ENCODE measurements around the gene C17orf67. TPM values are rescaled to one million over a fixed set of nuclear protein-coding genes. Genes with fewer than 3 reads are reported as not detected.

C17orf67 gene
- total RNA-seq, 1 experiment from 2014 or later, result 4.6 TPM

GRCh38 chr17:56744721-56745120 is 89.0 kb downstream of the C17orf67 start:
- H3K9me3 Mint-ChIP-seq (ENCODE audit: low read depth, unreplicated experiment), result no peaks in the 10 kb centered on the region
- peaks cover 75% of the 10 kb centered on the region for H3K27me3 Mint-ChIP-seq (ENCODE audit: unreplicated experiment)
- H3K4me1 Mint-ChIP-seq (ENCODE audit: low read depth, unreplicated experiment), result no peaks in the 10 kb centered on the region
- intact Hi-C loops (cut with micrococcal nuclease; ENCODE audit: unreplicated experiment), result no loop called here
- H3K4me3 Mint-ChIP-seq (ENCODE audit: low read depth, unreplicated experiment), result no peak overlapping the region
- CTCF ChIA-PET, result no interaction called here
- no peak for TF ChIP-seq CTCF (IDR thresholded peaks at IDR 0.05; ENCODE audit: unreplicated experiment)
- no peaks in the 10 kb centered on the region for H3K36me3 Mint-ChIP-seq (ENCODE audit: insufficient read depth, unreplicated experiment)
- DNase-seq, result no peak
- H3K27ac Mint-ChIP-seq (ENCODE audit: unreplicated experiment), result no peak overlapping the region
- BruUV-seq (replicated peaks), result no TSS peak

- CTCF ChIA-PET, result no interaction called here
- DNase-seq, result no peak
- Mint-ChIP-seq H3K9me3 (ENCODE audit: low read depth, unreplicated experiment) (no peaks in the 10 kb centered on the region), H3K36me3 (ENCODE audit: insufficient read depth, unreplicated experiment) (no peaks in the 10 kb centered on the region), H3K27me3 (ENCODE audit: unreplicated experiment) (peaks cover 75% of the 10 kb centered on the region), H3K4me1 (ENCODE audit: low read depth, unreplicated experiment) (no peaks in the 10 kb centered on the region), H3K27ac (ENCODE audit: unreplicated experiment) (no peak overlapping the region), H3K4me3 (ENCODE audit: low read depth, unreplicated experiment) (no peak overlapping the region)
- intact Hi-C loops (cut with micrococcal nuclease; ENCODE audit: unreplicated experiment), result no loop called here
- no peak for TF ChIP-seq CTCF (IDR thresholded peaks at IDR 0.05; ENCODE audit: unreplicated experiment)
- BruUV-seq (replicated peaks), result no TSS peak
These were observed 91.1 kb downstream of the C17orf67 start for GRCh38 chr17:56742601-56743000.

Other genes starting within 250 kb of the C17orf67 start
- gene NOG, start 240.2 kb downstream of the C17orf67 start, total RNA-seq (2022), result 0.73 TPM in 1 of 2 replicates, not detected in the other
- 10.0 and 12.5 TPM in 2 replicates for gene DGKE, start 231 bp upstream of the C17orf67 start, total RNA-seq (2022)
- gene TRIM25, start 80.1 kb upstream of the C17orf67 start, total RNA-seq (2022), result 107 and 144 TPM in 2 replicates
- gene COIL, start 127.1 kb upstream of the C17orf67 start, total RNA-seq (2022), result 13.4 and 13.5 TPM in 2 replicates
- gene SCPEP1, start 144.2 kb upstream of the C17orf67 start, total RNA-seq (2022), result 17.6 and 20.2 TPM in 2 replicates